IgD-negative memory B cell (primary cell): ENCODE measurements around the gene FOXRED2. TPM values are rescaled to one million over a fixed set of nuclear protein-coding genes. Genes with fewer than 3 reads are reported as not detected.
A peak's percentile ranks its signal among the peaks of the same experiment; 100 is the strongest.

Experiments
- H3K27ac Mint-ChIP-seq, 3 donors: one replicate each; pipeline ENCODE4 v1.8.0; 2020 to 2022; ENCODE audit warnings: mild to moderate bottlenecking in 3 of 3, mixed read lengths in 3 of 3, moderate library complexity in 1 of 3
- H3K27me3 Mint-ChIP-seq: one replicate; pipeline ENCODE4 v1.8.0; 2021; ENCODE audit warnings: mixed read lengths
- H3K36me3 Mint-ChIP-seq: one replicate; pipeline ENCODE4 v1.8.0; 2020; ENCODE audit warnings: mild to moderate bottlenecking, mixed read lengths
- H3K4me1 Mint-ChIP-seq, 3 donors: one replicate each; pipeline ENCODE4 v1.8.0; 2020 to 2022; ENCODE audit warnings: mixed read lengths in 3 of 3, mild to moderate bottlenecking in 1 of 3
- H3K4me3 Mint-ChIP-seq, 4 donors: one replicate each; pipeline ENCODE4 v1.8.0; 2020 to 2022; ENCODE audit warnings: mild to moderate bottlenecking in 4 of 4, mixed read lengths in 4 of 4, moderate library complexity in 3 of 4
- H3K9me3 Mint-ChIP-seq, 3 donors: one replicate each; pipeline ENCODE4 v1.8.0; 2020 to 2021; ENCODE audit warnings: mixed read lengths in 3 of 3, mild to moderate bottlenecking in 1 of 3
- polyA plus RNA-seq: library from polyadenylated mRNA; unstranded; fragments of 300-500 nt; fragmentation: Illumina TruSeq; gene quantifications from one replicate; pipeline ENCODE4 v1.2.3, GENCODE V29; 2021

Gene FOXRED2
- polyA plus RNA-seq, 1 donor from 2014 or later = 0.35 TPM

DNA sequence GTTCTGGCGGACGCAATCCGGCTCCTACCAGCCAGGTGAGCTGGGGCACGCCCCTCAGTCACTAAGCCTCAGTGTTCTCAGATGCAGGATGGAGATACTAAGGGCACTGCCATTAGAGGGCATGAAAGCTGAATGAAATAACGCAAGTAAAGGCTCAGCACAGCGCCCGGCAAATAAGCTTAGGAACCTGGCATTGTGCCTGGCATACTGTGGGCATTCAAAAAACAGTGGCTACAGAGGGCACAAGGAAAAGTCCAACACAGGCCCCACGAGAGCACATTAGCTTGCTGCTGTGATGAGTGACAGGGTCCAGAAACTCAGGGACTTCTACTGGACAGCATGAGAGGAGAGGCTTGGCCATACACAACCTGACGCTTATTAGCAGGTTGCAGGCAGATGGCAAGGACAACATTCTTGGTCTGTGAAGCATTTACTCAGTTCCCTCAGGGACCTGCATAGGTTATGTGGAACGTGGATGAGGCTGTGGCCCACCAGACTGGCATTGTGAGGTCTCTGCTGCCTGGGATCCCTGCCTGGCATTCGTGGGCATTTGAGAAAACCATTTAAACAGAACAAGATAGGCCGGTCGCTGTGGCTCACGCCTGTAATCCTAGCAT is 37.6 kb downstream of the FOXRED2 start:
- no peaks in the 10 kb centered on the region for H3K9me3 Mint-ChIP-seq
- H3K4me3 Mint-ChIP-seq = peak overlapping the region in 1 of 4 donors; percentile 17
- H3K4me1 Mint-ChIP-seq = peaks cover 4 to 7% (median 7%) of the 10 kb centered on the region in 3 donors
- H3K36me3 Mint-ChIP-seq = peaks cover 5% of the 10 kb centered on the region
- H3K27me3 Mint-ChIP-seq = no peaks in the 10 kb centered on the region
- no peak overlapping the region for H3K27ac Mint-ChIP-seq

DNA sequence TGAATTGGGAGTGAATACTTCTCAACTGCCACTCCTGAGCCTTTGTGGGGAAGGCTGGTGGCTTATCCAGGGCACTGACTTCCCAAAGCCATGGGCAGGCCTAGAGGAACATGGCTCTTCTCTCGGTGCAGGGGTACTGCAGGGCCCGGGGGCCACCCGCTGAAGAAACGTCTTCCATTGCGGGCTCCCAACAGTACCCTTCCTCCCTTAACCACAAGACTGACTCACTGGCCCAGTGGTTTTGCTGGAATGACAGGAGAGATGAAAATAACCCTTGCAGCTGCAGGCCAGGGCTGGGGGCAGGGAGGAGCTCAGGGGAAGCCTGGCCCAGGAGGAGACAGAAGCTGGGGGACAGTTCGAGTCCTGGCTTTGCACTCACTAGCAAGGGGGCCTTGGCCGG is 38.9 kb downstream of the FOXRED2 start:
- Mint-ChIP-seq H3K27ac (no peak overlapping the region), H3K36me3 (peaks cover 5% of the 10 kb centered on the region), H3K4me3 (no peak overlapping the region), H3K9me3 (no peaks in the 10 kb centered on the region), H3K4me1 (peaks cover 4 to 7% (median 7%) of the 10 kb centered on the region in 3 donors), H3K27me3 (no peaks in the 10 kb centered on the region)

DNA sequence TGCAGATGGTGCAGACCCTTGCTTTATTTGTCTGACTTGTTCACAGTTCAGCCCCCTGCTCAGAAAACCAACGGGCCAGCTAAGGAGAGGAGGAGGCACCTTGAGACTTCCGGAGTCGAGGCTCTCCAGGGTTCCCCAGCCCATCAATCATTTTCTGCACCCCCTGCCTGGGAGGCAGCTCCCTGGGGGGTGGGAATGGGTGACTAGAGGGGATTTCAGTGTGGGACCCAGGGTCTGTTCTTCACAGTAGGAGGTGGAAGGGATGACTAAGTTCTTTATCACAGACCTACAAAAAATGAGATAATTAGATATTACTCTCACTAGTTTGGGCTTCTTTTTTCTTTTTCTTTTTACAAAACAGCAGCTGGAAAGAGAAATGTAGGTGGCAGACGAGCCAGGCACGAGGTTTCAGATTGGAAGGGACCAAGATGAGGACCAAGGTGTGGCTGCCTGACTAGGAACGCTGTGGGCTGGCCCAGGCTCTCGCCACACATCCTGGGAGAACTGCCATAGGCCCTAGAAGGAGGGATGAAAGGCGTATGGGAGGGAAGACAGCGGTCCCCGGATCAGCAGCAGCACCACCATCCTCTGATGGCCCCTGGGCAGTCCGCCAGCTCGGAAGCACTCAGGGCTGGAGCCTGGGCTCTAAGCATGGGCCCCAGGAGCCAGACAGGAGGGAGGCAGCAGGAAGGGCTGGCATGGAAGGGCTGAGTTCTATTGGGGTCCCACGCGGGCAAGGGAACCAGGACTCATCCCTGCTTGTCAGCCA is 39.6 kb downstream of the FOXRED2 start:
- Mint-ChIP-seq H3K9me3 (no peaks in the 10 kb centered on the region), H3K36me3 (peaks cover 5% of the 10 kb centered on the region), H3K27ac (peak overlapping the region in 1 of 3 donors; percentile 35), H3K27me3 (no peaks in the 10 kb centered on the region), H3K4me1 (peaks cover 4 to 7% (median 7%) of the 10 kb centered on the region in 3 donors), H3K4me3 (no peak overlapping the region)

DNA sequence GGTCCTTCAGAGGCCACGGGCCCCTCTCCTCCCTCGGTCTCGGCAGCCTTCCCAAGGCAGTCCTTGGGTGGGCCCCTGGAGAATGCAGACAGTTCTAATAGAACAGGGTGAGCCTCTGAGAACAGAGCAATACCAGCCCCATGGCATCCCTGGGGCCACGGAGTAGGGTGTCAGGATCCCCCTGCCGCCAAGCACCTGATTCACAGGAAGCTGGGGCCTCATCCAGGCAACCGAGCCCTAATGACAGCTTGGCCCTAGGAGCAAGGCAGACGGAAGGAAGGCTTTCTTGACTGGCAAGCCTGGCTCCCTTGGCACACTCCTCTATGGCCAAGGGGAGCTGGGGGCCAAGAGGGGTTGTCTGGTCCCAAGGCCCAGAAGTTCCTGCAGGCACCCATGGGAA is 40.6 kb downstream of the FOXRED2 start:
- Mint-ChIP-seq H3K36me3 (peaks cover 3% of the 10 kb centered on the region), H3K27ac (peak overlapping the region in 1 of 3 donors; percentile 80), H3K9me3 (no peaks in the 10 kb centered on the region), H3K27me3 (no peaks in the 10 kb centered on the region), H3K4me1 (peaks cover 4 to 7% (median 7%) of the 10 kb centered on the region in 3 donors), H3K4me3 (no peak overlapping the region)

DNA sequence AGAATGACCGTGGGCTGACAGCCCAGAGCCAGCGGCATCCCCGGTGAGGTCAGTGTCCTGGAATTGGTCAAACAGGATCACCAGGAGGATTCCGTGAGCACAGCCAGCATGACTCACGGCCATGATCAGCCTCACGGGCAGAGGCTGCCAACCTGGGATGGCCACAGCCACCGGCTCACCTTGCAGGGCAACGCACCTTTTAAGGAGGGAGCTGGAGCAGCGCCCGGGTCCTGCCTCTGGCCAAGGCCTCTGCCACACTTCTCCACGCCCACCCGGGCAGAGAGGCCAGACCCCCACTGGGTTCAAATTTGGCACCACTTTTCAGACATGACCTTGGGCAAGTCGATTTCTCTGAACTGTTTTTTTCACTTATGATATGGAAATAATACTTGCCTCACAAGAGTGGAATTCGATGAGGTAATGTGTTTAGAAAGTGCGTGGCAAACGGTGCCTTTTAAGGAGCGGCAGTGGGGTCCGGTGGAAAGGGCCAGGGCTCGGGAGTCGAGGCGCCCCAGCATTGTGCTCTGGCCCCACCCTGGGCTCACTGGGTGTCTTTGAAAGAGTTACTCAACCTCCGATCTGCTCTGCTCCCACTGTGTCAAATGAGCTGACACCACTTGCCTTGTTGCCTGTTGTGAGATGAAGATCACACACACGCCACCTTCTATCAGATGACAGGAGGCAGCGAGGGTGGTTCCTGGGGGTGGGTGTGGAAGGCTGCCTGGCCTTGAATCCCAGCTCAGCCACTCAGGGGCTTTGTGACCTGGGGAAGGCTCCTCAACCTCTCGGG is 41.4 kb downstream of the FOXRED2 start:
- H3K4me1 Mint-ChIP-seq = peaks cover 4 to 6% (median 6%) of the 10 kb centered on the region in 3 donors
- no peaks in the 10 kb centered on the region for H3K36me3 Mint-ChIP-seq
- H3K27ac Mint-ChIP-seq = peak overlapping the region in 1 of 3 donors; percentile 80
- no peak overlapping the region for H3K4me3 Mint-ChIP-seq
- H3K27me3 Mint-ChIP-seq = no peaks in the 10 kb centered on the region
- no peaks in the 10 kb centered on the region for H3K9me3 Mint-ChIP-seq

DNA sequence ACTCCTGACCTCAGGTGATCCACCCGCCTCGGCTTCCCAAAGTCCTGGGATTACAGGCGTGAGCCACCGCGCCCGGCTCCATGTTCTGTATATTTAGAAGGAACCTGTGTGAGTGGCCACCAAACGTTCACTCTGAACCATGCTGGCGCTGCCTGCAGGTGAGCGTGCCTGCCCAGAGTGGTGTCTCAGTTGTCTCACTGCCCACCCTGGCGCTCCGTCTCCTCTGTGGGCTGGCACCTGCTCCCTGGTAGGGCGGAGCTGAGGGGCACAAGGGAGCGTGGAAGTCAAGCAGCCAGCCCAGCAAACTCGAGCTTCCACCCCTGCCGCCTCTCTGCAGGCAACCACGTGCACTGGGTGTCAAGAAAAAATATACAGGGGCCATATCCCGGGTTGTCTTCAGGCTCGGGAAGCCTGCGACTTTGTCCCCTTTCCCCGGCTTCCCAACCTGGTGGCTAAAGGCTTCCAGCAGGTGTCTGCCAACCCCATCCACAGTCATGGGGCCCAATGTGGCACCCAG is 42.1 kb downstream of the FOXRED2 start:
- Mint-ChIP-seq H3K4me3 (no peak overlapping the region), H3K36me3 (no peaks in the 10 kb centered on the region), H3K9me3 (no peaks in the 10 kb centered on the region), H3K27ac (no peak overlapping the region), H3K4me1 (peaks cover 0 to under 1% (median 0%) of the 10 kb centered on the region in 3 donors), H3K27me3 (no peaks in the 10 kb centered on the region)

DNA sequence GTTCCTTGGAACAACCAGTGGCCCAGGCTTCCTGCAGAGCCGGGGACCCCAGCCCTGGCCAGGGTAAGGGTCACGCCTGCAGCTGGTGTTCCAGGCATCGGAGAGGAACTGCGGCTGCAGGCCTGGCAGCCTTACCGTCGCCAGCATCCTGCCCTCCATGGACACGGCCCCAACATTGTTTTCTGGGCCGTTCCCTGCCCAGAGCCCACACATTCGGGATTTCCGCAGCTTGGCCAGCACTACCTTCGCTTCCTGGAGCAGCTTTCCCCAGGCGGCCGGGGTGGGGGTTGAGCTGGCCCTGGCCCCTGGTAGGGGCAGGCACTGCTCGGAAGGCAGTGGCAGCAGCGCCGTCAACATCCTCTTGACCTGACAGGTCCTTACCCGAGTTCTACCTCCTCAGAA is 43.1 kb downstream of the FOXRED2 start:
- Mint-ChIP-seq H3K4me1 (no peaks in the 10 kb centered on the region), H3K27ac (no peak overlapping the region), H3K9me3 (no peaks in the 10 kb centered on the region), H3K4me3 (no peak overlapping the region), H3K36me3 (no peaks in the 10 kb centered on the region), H3K27me3 (no peaks in the 10 kb centered on the region)

DNA sequence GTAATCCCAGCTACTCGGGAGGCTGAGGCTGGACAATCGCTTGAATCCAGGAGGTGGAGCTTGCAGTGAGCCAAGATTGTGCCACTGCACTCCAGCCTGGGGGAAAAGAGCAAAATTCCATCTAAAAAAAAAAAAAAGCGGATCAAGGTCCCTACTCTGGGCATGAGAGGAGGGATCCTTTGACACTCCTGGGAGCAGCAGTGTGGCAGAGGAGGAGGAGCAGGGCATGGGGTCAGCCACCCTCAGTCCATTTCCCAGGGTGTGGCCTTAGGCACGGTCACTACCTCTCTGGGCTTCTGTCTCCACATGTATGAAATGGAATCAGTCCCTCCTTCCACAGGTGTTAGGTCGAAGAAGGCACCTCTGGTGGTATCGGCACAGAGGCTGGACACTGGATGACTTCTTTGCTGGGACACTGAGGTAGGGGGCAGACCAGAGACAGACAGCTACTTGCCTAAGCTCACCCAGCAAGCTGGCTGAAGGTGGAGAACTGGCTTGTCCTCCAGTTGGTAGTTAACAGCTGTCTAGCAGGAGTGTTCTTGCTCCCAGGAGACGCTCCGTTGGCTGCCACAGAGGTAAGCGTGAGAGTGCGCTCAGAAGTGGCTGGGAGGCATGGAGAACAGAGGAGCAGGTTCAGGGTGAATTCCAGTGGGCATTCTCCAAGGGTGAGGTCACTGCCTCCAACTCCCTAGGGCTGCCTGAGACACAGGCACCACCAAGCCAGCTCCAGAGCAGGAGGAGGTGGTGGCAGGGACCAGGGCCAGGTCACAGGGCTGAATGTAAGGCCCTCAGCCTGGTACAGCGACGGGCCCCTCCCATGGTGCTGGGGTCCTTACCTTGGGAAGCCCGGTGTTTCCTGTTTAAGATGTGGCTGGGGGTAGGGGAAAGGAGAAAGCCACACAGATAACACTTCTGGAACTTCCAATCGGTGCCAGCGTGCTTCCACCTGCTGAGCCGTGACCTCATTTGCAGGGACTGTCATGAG is 44.9 kb downstream of the FOXRED2 start:
- H3K9me3 Mint-ChIP-seq = no peaks in the 10 kb centered on the region
- H3K27me3 Mint-ChIP-seq = no peaks in the 10 kb centered on the region
- no peak overlapping the region for H3K4me3 Mint-ChIP-seq
- no peaks in the 10 kb centered on the region for H3K36me3 Mint-ChIP-seq
- H3K27ac Mint-ChIP-seq = peak overlapping the region in 1 of 3 donors; percentile 76
- H3K4me1 Mint-ChIP-seq = no peaks in the 10 kb centered on the region

DNA sequence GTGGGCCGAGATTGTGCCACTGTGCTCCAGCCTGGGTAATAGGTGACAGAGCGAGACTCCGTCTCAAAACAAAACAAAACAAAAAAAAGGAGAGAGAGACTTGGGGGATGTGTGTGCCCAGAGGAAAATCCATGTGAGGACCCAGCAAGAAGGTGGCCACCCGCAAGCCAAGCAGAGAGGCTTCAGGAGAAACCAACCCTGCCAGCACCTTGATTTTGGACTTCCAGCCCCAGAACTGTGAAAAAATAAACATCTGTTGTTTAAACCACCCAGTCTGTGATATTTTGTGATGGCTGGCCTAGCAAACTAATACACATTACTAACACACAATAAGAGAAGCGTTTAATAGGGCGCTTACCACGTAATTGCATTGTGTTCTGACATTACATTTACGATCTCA is 46.6 kb downstream of the FOXRED2 start:
- Mint-ChIP-seq H3K4me3 (no peak overlapping the region), H3K9me3 (no peaks in the 10 kb centered on the region), H3K4me1 (peaks cover 4 to 9% (median 8%) of the 10 kb centered on the region in 3 donors), H3K27ac (no peak overlapping the region), H3K36me3 (no peaks in the 10 kb centered on the region), H3K27me3 (no peaks in the 10 kb centered on the region)

DNA sequence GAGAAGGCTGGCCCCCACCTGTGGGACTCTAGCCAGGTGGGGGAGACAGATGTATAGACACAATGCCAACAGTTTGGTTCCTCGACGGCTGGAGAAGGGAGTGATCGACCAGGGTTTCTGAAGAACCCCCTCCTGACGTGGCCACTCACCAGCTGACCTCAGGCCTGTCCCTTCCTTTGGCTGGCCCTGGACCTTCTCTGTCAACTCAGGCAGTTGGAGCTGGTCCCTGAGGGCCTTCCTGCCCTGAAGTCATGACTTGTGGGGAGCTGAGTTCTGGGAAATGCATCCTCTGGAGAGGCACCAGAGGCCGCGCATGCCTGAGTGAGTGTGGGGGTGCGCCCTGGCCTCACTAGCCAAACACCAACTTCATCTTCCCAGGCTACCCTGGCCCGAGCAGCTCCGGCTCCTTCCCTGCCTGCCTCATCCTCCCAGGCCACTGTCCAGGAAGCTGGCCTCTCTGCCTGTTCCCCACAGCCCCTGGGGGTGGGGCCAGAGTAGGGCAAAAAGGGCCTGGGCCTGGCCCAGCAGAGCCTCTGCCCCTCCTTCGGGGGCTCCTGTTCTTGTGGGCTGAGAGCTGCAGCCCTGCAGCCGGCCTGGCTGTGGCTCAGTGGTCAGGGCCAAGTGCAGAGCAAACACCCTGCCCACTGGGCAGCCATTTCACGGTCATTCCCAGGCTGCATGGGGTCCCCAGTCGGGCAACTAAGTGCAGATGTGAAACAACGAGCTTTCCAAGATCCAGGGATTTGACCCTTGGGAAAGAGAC is 49.0 kb downstream of the FOXRED2 start:
- no peaks in the 10 kb centered on the region for H3K36me3 Mint-ChIP-seq
- H3K27me3 Mint-ChIP-seq = no peaks in the 10 kb centered on the region
- H3K27ac Mint-ChIP-seq = peak overlapping the region in 1 of 3 donors; percentile 58
- H3K9me3 Mint-ChIP-seq = no peaks in the 10 kb centered on the region
- H3K4me3 Mint-ChIP-seq = peak overlapping the region in 1 of 4 donors; percentile 27
- H3K4me1 Mint-ChIP-seq = peaks cover 9 to 19% (median 10%) of the 10 kb centered on the region in 3 donors

DNA sequence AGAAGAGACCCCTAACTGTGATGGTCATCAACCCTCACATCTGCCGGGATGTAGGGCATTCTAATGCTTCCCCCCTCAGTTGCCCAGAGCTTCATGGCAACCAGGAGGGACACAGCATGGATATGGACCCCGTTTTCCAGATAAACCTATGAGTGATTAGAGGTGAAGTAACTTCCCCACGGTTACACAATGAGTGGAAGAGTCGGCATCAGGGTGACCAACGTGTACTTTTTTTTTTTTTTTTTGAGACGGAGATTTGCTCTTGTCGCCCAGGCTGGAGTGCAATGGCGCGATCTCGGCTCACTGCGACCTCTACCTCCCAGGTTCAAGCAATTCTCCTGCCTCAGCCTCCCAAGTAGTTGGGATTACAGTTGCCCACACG is 50.4 kb downstream of the FOXRED2 start:
- H3K4me3 Mint-ChIP-seq = peak overlapping the region in 2 of 4 donors; percentile 14 to 72
- peaks cover 15 to 31% (median 15%) of the 10 kb centered on the region in 3 donors for H3K4me1 Mint-ChIP-seq
- H3K9me3 Mint-ChIP-seq = no peaks in the 10 kb centered on the region
- no peaks in the 10 kb centered on the region for H3K27me3 Mint-ChIP-seq
- H3K27ac Mint-ChIP-seq = peak overlapping the region; percentile 82 to 92 (median 88)
- no peaks in the 10 kb centered on the region for H3K36me3 Mint-ChIP-seq

DNA sequence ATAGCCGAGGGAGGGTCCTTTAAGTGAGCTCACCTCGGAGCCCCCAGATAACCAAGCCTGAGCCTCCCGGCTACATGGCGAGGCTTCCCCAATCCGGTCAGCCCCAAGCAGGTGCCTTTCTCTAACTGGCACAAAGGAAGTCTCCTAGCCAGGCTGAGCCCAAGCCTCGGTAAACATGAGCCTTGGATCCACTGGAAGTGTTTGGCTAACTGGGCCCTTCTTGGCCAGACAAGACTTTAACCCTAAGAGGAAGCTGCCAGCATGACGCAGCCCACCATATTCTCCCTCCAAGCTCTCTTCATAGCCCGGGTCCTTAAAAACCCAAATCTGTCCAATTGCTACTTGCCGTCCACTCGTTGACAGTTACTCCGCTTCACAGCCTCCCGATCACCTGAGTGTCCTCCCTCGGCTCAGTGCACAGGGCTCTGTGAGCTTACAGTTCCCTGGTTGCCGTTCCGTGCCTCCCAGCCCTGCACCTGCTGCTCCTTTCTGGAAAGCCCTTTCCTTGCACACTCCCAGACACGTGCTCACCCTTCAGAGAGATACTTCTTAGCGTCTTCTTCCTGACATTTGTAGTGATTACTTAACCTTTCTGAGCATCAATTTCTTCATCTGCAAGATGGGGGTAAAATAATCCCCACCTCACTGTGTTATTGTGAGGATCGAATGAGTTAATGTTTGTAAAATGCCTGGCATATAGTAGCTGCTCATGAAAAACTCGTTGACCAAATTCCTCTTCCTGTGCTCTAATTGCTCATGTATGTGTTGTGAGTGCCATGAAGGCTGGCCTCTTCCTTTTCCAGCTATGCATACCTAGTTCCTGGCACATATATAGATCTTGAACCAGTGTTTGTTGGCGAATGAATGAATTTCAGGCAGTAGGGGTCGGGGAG is 51.0 kb downstream of the FOXRED2 start:
- H3K36me3 Mint-ChIP-seq = no peaks in the 10 kb centered on the region
- no peaks in the 10 kb centered on the region for H3K9me3 Mint-ChIP-seq
- H3K27ac Mint-ChIP-seq = peak overlapping the region; percentile 82 to 95 (median 88)
- H3K27me3 Mint-ChIP-seq = no peaks in the 10 kb centered on the region
- H3K4me3 Mint-ChIP-seq = peak overlapping the region; percentile 66 to 91 (median 80)
- peaks cover 15 to 36% (median 17%) of the 10 kb centered on the region in 3 donors for H3K4me1 Mint-ChIP-seq
